Fibroblast of skin of right quadriceps (primary cell): ENCODE measurements around the gene CRYZL1.
"Not testable (repeated sequence)": the region's sequence is repeated elsewhere in the genome, so short reads cannot be mapped to it uniquely, and the experiment has no call there.

Experiments used
- DNase-seq: peaks from one replicate; pipeline ENCODE4 v3.0.0-alpha.2; 2013

The CRYZL1 gene

DNA sequence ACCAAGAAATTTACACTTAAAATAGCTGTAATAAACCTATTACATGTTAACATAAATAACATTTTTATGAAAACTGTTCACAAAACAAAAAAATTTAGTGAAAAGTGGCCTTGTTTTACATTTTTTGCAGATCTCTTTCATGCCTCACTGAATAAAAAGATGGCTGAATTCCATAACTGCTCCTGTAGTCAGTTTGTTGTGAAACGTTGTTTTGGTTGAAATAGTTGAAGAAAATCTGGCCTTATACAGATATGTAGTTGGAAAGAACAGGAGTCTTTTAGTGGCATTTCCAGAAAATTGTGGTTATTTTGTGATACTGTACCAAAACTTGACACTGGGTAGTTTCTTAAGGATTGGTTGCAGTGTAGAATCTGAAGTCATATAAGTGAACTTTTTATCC lies 18.9 kb upstream of the CRYZL1 start:
- no peak for DNase-seq

GRCh38 chr21:33659568-33659949 lies 18.0 kb upstream of the CRYZL1 start:
- no peak for DNase-seq

GRCh38 chr21:33658919-33659567 lies 17.5 kb upstream of the CRYZL1 start:
- no peak for DNase-seq

DNA sequence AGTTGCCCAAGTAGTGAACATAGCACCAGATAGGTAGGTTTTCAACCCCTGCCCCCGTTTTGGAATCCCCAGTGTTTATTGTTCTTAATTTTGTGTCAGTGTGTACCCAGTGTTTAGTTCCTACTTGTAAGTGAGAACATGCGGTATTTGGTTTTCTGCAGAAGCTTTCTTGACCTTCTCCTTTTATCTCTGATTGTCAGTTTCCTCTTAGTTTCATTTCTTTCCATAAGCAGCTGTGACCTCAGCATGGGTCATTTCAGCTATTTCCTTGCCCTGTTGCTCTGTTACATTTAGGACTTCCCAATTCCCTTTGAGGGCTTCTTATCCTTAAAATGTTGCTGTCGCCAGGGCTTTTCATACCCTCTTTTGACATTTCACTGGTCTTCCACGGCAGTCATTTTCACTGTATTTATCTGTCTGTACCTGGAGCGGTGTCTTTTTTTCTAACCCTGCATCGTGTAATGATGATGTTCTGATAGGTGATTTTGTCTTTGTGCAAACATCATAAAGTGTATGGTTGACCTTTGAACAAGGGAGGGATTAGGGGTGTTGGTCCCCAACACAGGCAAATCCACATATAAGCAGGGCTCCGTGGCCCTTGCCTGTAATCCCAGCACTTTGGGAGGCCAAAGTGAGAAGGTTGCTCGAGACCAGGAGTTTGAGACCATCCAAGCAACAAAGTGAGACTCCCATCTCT lies 15.7 kb upstream of the CRYZL1 start:
- no peak for DNase-seq

DNA sequence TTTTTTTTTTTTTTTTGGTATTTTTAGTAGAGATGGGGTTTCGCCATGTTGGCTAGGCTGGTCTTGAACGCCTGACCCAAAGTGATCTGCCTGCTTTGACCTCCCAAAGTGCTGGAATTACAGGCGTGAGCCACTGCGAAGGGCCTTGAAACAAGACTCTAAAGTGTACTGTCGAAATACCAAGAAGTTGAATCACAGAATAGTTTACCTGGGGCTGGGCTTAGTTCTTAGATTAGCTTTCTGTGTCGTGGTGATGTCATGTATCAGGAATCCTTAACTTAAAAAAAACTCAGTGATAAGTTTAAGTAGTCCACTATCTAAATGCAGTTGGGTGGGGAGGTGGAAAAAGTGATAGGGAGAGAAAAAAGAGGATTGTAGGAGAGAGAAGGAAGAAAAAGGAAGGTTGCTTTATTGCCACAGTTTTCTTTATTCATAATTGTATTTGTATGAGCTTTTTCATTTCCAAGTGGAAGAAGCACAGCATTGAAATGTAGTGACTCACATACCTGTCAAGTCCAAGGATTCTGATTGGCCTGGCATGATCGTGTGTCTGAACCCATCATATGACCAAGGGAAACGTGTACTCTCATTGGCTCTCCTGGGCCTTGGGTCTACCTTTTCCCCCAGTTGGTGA lies 14.2 kb upstream of the CRYZL1 start:
- DNase-seq, result peak; percentile 88

DNA sequence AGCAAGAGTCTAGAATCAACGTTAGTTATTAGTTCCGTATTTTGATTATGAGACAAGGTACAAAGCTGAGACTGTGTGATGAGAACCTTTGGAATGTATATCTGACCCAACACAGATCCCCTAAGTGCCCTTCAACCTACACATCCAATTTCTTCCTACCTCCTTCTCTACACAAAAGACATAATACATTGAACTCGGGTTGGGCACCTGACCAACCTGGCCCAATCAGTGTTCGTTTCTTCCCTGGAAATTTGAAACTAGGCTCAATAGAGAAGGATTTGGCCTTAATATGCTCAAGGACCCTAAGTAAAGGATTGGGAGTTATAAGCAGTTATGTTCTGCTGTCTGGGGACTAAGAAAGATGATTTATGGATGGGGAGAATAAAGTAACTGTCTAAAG lies 12.9 kb upstream of the CRYZL1 start:
- no peak for DNase-seq

DNA sequence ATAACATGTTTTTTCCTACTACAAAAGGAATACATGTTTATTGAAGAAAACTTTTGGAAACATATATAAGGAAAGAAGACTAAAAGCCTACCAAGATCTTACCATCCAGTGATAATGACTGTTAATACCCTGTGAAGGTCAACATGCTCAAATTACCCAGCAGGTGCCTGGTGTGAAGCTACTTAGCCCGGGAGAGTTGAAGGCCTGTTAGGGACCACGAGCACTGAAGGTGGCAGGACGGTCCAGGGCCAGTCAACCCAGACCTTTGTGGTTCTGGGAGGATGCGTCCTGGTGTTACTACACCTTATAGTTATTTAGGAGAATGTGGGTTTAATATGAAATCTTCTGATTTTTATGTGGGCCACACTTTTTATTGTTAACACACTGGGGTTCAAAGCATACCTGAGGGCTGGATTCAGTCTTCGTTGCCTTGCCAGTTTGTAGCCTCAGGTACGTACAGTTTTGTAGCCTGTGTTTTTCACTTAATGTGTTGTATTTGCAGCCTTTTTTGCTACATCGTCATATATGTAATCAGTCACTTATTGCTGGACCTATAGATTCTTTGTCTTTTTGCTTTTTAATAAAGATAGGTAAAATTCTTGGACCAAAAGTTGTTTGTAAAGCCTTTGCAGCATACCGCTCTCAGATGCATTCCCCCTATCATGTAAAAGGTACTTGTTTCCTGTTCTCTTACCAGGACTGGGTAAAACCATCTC lies 10.6 kb upstream of the CRYZL1 start:
- DNase-seq, result no peak

GRCh38 chr21:33650929-33651509 lies 9.5 kb upstream of the CRYZL1 start:
- no peak for DNase-seq

DNA sequence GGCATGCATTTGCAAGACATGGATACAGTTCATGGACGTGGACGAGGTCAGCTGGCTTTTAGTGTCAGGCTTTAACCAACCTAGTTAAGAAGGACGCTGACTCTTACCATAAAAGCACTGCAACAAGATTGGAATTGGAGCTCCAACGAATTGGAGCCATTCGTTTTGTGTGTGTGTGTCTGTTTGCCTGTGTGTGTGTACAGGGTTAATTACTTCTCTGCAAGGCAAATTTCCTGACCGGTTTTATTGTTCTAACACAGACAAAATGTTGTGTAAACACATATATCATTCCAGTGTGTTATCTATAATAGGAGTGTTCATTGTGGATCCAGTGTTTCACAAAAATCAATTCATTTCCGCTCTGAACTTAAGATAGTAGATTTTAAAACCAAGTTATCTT lies 8.7 kb upstream of the CRYZL1 start:
- no peak for DNase-seq

DNA sequence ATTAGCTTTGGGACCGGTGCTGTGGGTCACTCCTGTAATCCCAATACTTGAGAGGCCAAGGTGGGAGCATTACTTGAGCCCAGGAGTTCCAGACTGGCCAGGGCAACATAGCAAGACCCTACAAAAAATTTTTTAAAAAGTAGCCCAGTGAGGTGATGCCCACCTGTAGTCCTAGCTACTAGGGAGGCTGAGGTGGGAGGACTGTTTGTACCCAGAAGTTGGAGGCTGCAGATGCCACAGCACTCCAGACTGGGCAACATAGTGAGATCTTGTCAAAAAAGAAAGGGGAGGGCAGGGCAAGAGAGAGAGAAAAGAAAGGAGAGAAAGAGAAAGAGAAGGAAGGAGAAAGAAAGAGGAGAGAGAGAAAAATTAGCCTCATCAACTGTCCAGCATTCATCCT lies 7.0 kb upstream of the CRYZL1 start:
- DNase-seq, result no peak

- no peak for DNase-seq
These were observed 6.0 kb upstream of the CRYZL1 start for GRCh38 chr21:33647587-33647986.

- DNase-seq, result no peak
These were observed 4.2 kb upstream of the CRYZL1 start for GRCh38 chr21:33645730-33646129.

DNA sequence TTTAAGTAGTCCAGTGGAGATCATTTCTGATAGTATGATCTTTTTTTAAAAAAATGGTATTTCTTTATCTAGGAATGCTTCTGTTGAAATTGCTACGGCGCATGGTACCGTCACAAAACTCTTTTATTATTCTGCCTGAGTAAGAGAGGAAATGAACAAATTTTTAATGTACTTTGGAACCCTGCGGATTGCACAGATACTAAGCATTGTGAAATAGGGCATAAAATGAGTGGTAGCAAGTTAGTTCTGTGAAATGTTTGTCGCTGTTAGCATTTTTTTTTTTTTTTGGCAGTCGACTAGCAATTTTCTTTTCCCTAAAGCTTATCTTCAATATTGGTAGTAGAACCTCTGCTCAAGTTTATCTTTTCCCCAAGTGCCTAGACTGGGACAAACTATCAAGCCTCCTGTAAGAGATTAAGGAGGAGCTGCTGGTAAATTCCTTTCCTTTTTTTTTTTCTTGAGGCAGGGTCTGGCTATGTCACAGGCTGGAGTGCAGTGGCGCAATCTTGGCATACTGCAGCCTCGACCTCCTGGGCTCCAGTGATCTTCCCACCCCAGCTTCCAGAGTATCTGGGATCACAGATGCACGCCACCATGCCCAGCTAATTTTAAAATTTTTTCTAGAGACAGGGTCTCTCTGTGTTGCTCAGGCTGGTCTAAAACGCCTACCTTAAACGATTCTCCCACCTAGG lies 3.0 kb upstream of the CRYZL1 start:
- peak; percentile 76 for DNase-seq

DNA sequence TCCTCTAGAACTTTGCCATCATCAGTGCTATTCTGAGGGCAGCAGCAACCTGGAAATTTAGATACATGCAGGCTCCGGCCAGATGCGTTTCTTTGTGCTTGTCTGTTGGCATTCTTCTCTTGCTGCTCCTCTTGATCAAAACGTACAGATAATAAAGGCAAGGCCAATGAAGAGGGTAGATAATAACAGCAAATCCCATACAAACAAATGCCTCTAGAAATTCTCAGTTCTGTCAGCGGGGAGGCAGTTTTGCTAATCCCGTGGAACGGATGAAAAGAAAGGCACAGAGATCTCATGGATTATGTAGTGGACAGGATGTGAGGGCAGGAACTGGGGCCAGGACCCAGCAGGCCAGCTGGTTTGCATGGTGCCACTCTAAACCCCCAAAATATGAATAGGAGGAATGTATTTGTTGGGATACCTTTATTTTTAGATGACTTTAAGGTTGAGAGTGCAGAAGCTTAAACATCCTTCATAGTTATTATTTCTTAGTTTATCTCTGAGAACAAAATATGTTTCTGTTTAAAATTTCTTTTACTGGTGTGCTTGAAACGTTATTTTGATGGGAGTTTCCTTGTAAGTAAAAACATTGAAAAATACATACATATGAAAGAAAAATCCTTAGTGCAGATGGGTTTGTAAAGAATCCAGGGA lies 2.2 kb upstream of the CRYZL1 start:
- no peak for DNase-seq

DNA sequence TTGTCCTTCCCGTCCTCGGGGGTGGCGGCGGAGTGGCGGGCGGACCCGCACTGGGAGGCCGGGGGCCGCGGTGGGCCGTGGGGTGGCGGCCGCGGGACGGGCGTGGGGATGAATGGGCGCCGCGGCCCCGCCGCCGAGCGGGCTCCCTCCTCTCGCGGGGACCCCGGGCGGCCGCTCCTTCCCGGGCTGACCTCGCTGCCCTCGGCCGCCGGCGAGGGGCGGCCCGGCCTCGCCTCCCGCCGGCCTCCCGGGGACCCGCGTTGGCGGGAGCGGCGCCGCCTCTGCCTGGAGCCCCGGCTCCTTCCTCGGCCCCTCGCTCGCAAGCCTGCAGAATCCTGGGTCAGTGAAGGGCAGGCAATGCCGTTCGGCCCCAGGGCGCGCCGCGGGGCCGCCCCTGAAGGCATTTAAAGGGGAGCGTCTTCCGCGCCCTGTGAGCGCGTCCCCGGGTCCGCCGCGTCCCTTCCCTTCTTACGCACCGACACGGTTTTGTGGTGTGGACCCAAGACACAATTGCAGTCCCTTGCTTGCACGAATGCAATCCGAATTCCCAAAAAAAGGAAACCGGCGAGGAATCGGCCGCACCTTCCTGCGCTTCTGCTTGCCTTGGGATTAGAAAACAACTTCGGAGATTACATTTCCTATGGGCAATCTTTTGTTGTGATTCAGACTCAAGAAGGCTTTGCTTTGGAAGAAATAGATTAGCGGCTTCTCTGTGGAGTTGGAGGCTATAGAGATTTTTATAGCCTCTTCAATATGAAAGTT lies 1.5 kb upstream of the CRYZL1 start:
- DNase-seq, result peak; percentile 32

- peak; percentile 100 for DNase-seq
These were observed 720 bp upstream of the CRYZL1 start, which contains the start of gene ITSN1 for GRCh38 chr21:33642027-33642895. Gene ITSN1, plus strand, starts transcription at chr21:33642501. Its CDS starts 76,328 bp downstream, at chr21:33718829.

GRCh38 chr21:33640697-33641351 lies 717 bp downstream of the CRYZL1 start:
- peak; percentile 9 for DNase-seq

DNA sequence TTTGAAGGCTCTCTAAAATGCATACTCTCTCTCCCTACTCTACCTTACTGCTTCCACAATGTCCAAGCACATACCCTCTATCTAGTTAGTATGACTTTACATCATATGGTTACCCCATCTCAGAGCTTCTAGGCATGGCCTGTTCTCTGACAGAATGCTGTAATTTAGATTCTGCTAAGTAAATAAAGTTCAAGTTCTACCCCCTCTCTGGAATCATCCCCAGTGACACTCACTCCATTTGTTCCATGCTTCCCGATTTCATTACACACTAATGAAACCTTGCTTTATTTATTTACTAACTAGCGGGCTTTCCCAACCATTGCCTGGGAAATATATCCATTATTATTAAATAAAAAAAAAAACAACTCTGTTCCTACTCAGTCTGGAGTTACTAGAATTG lies 7.3 kb downstream of the CRYZL1 start:
- no peak for DNase-seq

DNA sequence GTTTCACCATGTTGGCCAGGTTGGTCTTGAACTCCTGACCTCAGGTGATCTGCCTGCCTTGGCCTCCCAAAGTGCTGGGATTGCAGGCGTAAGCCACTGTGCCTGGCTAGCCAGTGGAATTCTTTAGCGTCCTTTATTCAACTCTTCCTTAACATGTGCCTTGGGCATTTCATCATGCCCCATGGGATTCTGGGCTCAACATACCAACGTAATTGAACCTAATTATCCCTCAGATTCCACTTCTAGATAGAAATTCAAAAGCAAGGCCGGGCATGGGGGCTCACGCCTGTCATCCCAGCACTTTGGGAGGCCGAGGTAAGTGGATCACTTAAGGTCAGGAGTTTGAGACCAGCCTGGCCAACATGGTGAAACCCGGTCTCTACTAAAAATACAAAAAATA lies 15.4 kb downstream of the CRYZL1 start:
- DNase-seq, result not testable (repeated sequence)

- no peak for DNase-seq
These were observed 19.3 kb downstream of the CRYZL1 start for GRCh38 chr21:33622253-33622652.
